LHCN-M2 (cell line): Measurements from ENCODE around the gene MAGI1. TPM values are rescaled to one million over a fixed set of nuclear protein-coding genes. Genes with fewer than 3 reads are reported as not detected.
"Not testable (repeated sequence)": the region's sequence is repeated elsewhere in the genome, so short reads cannot be mapped to it uniquely, and the experiment has no call there.

Source experiments
- DNase-seq: peaks from one replicate; pipeline ENCODE4 v3.0.0-alpha.2; 2012; ENCODE audit warnings: low read depth
- total RNA-seq: library from RNA; depleted of rRNA; stranded (reverse); fragments of >200 nt; gene quantifications from 2 replicates; pipeline ENCODE4 v1.2.3, GENCODE V29; 2014

The MAGI1 gene
- total RNA-seq, 1 experiment from 2014 or later: 5.5 TPM

- DNase-seq: no peak
These were observed 466.4 kb downstream of the MAGI1 start for GRCh38 chr3:65572175-65572777.

- no peak for DNase-seq
These were observed 468.8 kb downstream of the MAGI1 start for GRCh38 chr3:65569845-65570405.

GRCh38 chr3:65569129-65569528, 469.6 kb downstream of the MAGI1 start:
- DNase-seq: no peak

GRCh38 chr3:65568497-65568896, 470.2 kb downstream of the MAGI1 start:
- DNase-seq: no peak

- not testable (repeated sequence) for DNase-seq
These were observed 473.0 kb downstream of the MAGI1 start for GRCh38 chr3:65565744-65566143.

GRCh38 chr3:65564483-65564882, 474.2 kb downstream of the MAGI1 start:
- no peak for DNase-seq

GRCh38 chr3:65563861-65564260, 474.9 kb downstream of the MAGI1 start:
- DNase-seq: no peak

GRCh38 chr3:65562447-65562846, 476.3 kb downstream of the MAGI1 start:
- DNase-seq: no peak

- DNase-seq: no peak
These were observed 477.1 kb downstream of the MAGI1 start for GRCh38 chr3:65561617-65562016.

- DNase-seq: no peak
These were observed 477.8 kb downstream of the MAGI1 start for GRCh38 chr3:65560901-65561300.

- DNase-seq: no peak
These were observed 478.6 kb downstream of the MAGI1 start for GRCh38 chr3:65560133-65560532.

GRCh38 chr3:65559643-65560042, 479.1 kb downstream of the MAGI1 start:
- no peak for DNase-seq

GRCh38 chr3:65558826-65559225, 479.9 kb downstream of the MAGI1 start:
- no peak for DNase-seq

GRCh38 chr3:65557899-65558564, 480.7 kb downstream of the MAGI1 start:
- DNase-seq: no peak

GRCh38 chr3:65556934-65557577, 481.7 kb downstream of the MAGI1 start:
- DNase-seq: no peak

GRCh38 chr3:65552434-65552833, 486.3 kb downstream of the MAGI1 start:
- no peak for DNase-seq

GRCh38 chr3:65551945-65552344, 486.8 kb downstream of the MAGI1 start:
- DNase-seq: no peak

GRCh38 chr3:65550137-65550536, 488.6 kb downstream of the MAGI1 start:
- DNase-seq: no peak

GRCh38 chr3:65549626-65549959, 489.1 kb downstream of the MAGI1 start:
- DNase-seq: no peak

- no peak for DNase-seq
These were observed 489.7 kb downstream of the MAGI1 start for GRCh38 chr3:65548848-65549625.

- peak; percentile 14 for DNase-seq
These were observed 493.3 kb downstream of the MAGI1 start for GRCh38 chr3:65545429-65545828.

- DNase-seq: not testable (repeated sequence)
These were observed 495.3 kb downstream of the MAGI1 start for GRCh38 chr3:65543391-65543790.
